Neuronal stem cell (in vitro differentiated cells): ENCODE data around the gene MAD1L1.

ENCODE experiments used
- DNase-seq: peaks from one replicate; pipeline ENCODE4 v3.0.0-alpha.2; 2013; ENCODE audit warnings: low spot score
- H2AFZ ChIP-seq: one replicate; pipeline ENCODE4 v1.6.1; 2013; ENCODE audit warnings: mild to moderate bottlenecking, low read length, inconsistent platforms
- H2AK5ac ChIP-seq: 2 replicates; pipeline ENCODE4 v1.6.1; 2013; ENCODE audit warnings: low read depth, mild to moderate bottlenecking, inconsistent platforms, low read length, moderate library complexity, mixed read lengths
- H2BK120ac ChIP-seq: 2 replicates; pipeline ENCODE4 v1.6.1; 2013; ENCODE audit warnings: low read depth, mild to moderate bottlenecking, inconsistent platforms, low read length, moderate library complexity, mixed read lengths
- H2BK12ac ChIP-seq: one replicate; pipeline ENCODE4 v1.6.1; 2013; ENCODE audit warnings: low read length, inconsistent platforms
- H2BK15ac ChIP-seq: 2 replicates; pipeline ENCODE4 v1.6.1; 2013; ENCODE audit warnings: mild to moderate bottlenecking, low read length, inconsistent platforms, mixed read lengths
- H2BK5ac ChIP-seq: one replicate; pipeline ENCODE4 v1.6.1; 2013; ENCODE audit warnings: inconsistent platforms, mild to moderate bottlenecking, low read length, moderate library complexity
- H3K14ac ChIP-seq: one replicate; pipeline ENCODE4 v1.6.1; 2013; ENCODE audit warnings: low read length, inconsistent platforms
- H3K18ac ChIP-seq: 2 replicates; pipeline ENCODE4 v1.6.1; 2013; ENCODE audit warnings: low read length, inconsistent platforms
- H3K23ac ChIP-seq: 2 replicates; pipeline ENCODE4 v1.6.1; 2013; ENCODE audit warnings: low read depth, mild to moderate bottlenecking, mixed read lengths, low read length, inconsistent platforms; ENCODE audit not compliant: poor library complexity
- H3K27ac ChIP-seq: replicated peaks from 3 replicates; pipeline ENCODE4 v1.5.1; 2013; ENCODE audit warnings: low read length, inconsistent platforms
- H3K27me3 ChIP-seq, 3 experiments: 2 replicates each; pipeline ENCODE4 v1.6.1; 2013; ENCODE audit warnings: low read length in 3 of 3, mild to moderate bottlenecking in 2 of 3, inconsistent platforms in 1 of 3, low read depth in 1 of 3, mixed read lengths in 1 of 3, moderate library complexity in 1 of 3; ENCODE audit not compliant: control insufficient read depth in 3 of 3, insufficient read depth in 3 of 3
- H3K36me3 ChIP-seq, 2 donors: replicated peaks in 1 of 2; 2 replicates each; pipeline ENCODE4 v1.6.1; 2013; ENCODE audit warnings: low read length in 2 of 2; ENCODE audit not compliant: control insufficient read depth in 2 of 2, insufficient read depth in 2 of 2
- H3K4ac ChIP-seq: 2 replicates; pipeline ENCODE4 v1.6.1; 2013; ENCODE audit warnings: inconsistent platforms, mild to moderate bottlenecking, low read length, moderate library complexity
- H3K4me1 ChIP-seq, 2 donors: 1 replicate in 1 of 2; 2 replicates in 1 of 2; pipeline ENCODE4 v1.6.1; 2013; ENCODE audit warnings: low read length in 2 of 2, low read depth in 1 of 2; ENCODE audit not compliant: control insufficient read depth in 2 of 2, insufficient read depth in 1 of 2
- H3K4me2 ChIP-seq: one replicate; pipeline ENCODE4 v1.6.1; 2013; ENCODE audit warnings: mild to moderate bottlenecking, low read length, inconsistent platforms; ENCODE audit not compliant: insufficient read depth, poor library complexity, severe bottlenecking
- H3K4me3 ChIP-seq, 2 donors: 2 replicates each; pipeline ENCODE4 v1.5.1; 2013; ENCODE audit warnings: low read length in 2 of 2, mild to moderate bottlenecking in 2 of 2, inconsistent platforms in 1 of 2, moderate library complexity in 1 of 2
- H3K79me1 ChIP-seq: one replicate; pipeline ENCODE4 v1.6.1; 2013; ENCODE audit warnings: low read depth, mild to moderate bottlenecking, inconsistent platforms, low read length, moderate library complexity
- H3K9ac ChIP-seq: one replicate; pipeline ENCODE4 v1.6.1; 2013; ENCODE audit warnings: mild to moderate bottlenecking, low read depth, low read length, inconsistent platforms; ENCODE audit not compliant: poor library complexity
- H3K9me3 ChIP-seq, 2 donors: replicated peaks in 1 of 2; 2 replicates each; pipeline versions ENCODE3 to v1.6.1; 2013; ENCODE audit warnings: low read length in 2 of 2, mild to moderate bottlenecking in 2 of 2, inconsistent platforms in 1 of 2, low read depth in 1 of 2, mixed read lengths in 1 of 2, moderate library complexity in 1 of 2; ENCODE audit not compliant: control insufficient read depth in 2 of 2, insufficient read depth in 1 of 2
- H4K8ac ChIP-seq: one replicate; pipeline ENCODE4 v1.6.1; 2013; ENCODE audit warnings: low read depth, mild to moderate bottlenecking, inconsistent platforms, low read length, moderate library complexity
- H4K91ac ChIP-seq: one replicate; pipeline ENCODE4 v1.6.1; 2013; ENCODE audit warnings: low read length, low read depth, mild to moderate bottlenecking, inconsistent platforms; ENCODE audit not compliant: poor library complexity
- WGBS, 2 donors: extraction: QIAGEN DNeasy Blood & Tissue Kit; methylation state at CpG; one replicate each; pipeline ENCODE4 v1.1.7; 2013; ENCODE audit warnings: missing lambda C conversion rate in 2 of 2, mixed read lengths in 1 of 2; ENCODE audit not compliant: insufficient read length in 2 of 2, insufficient replicate concordance in 1 of 2; ENCODE audit errors: extremely low coverage in 2 of 2; 5-methylcytosine and 5-hydroxymethylcytosine counted together

MAD1L1 gene

GRCh38 chr7:1934017-1934416, 298.7 kb downstream of the MAD1L1 start:
- no peak overlapping the region for H3K4me3 ChIP-seq
- H2AK5ac ChIP-seq = no peak overlapping the region
- no peak for DNase-seq
- H2BK120ac ChIP-seq = no peak overlapping the region
- no peak overlapping the region for H2BK15ac ChIP-seq
- H3K9me3 ChIP-seq = peaks cover 9 to 11% of the 10 kb centered on the region in 2 donors
- H2BK5ac ChIP-seq = no peak overlapping the region
- H3K36me3 ChIP-seq = peaks cover 4 to 8% of the 10 kb centered on the region in 2 donors
- no peak overlapping the region for H3K4ac ChIP-seq
- H4K8ac ChIP-seq = no peak overlapping the region
- no peak overlapping the region for H2BK12ac ChIP-seq
- no peaks in the 10 kb centered on the region for H3K4me1 ChIP-seq
- H3K27ac ChIP-seq = no peak overlapping the region
- no peak overlapping the region for H3K4me2 ChIP-seq
- no peaks in the 10 kb centered on the region for H3K27me3 ChIP-seq
- H3K18ac ChIP-seq = no peak overlapping the region
- no peak overlapping the region for H4K91ac ChIP-seq
- peaks cover 14% of the 10 kb centered on the region for H3K79me1 ChIP-seq
- no peak overlapping the region for H3K14ac ChIP-seq
- peak overlapping the region; percentile 10 for H3K23ac ChIP-seq
- H3K9ac ChIP-seq = no peak overlapping the region
- no peak overlapping the region for H2AFZ ChIP-seq
- no CpG with 5 or more reads among the region's 20 CpGs for WGBS, 2 donors

GRCh38 chr7:1933066-1933750, 299.5 kb downstream of the MAD1L1 start:
- no peak overlapping the region for H3K4me2 ChIP-seq
- no peak overlapping the region for H3K18ac ChIP-seq
- no peak overlapping the region for H2BK15ac ChIP-seq
- no peaks in the 10 kb centered on the region for H3K27me3 ChIP-seq
- no peak overlapping the region for H2BK5ac ChIP-seq
- no peak overlapping the region for H2BK12ac ChIP-seq
- no peak overlapping the region for H2AFZ ChIP-seq
- WGBS, 2 donors = no CpG with 5 or more reads among the region's 27 CpGs
- H3K27ac ChIP-seq = no peak overlapping the region
- peaks cover 4 to 8% of the 10 kb centered on the region in 2 donors for H3K36me3 ChIP-seq
- no peak for DNase-seq
- H3K4me3 ChIP-seq = no peak overlapping the region
- no peaks in the 10 kb centered on the region for H3K4me1 ChIP-seq
- H3K23ac ChIP-seq = peak overlapping the region; percentile 43
- H3K4ac ChIP-seq = no peak overlapping the region
- H3K9ac ChIP-seq = no peak overlapping the region
- H2BK120ac ChIP-seq = no peak overlapping the region
- H3K9me3 ChIP-seq = peaks cover 8 to 9% of the 10 kb centered on the region in 2 donors
- no peak overlapping the region for H4K91ac ChIP-seq
- H2AK5ac ChIP-seq = no peak overlapping the region
- H3K79me1 ChIP-seq = peaks cover 14% of the 10 kb centered on the region
- H3K14ac ChIP-seq = peak overlapping the region; percentile 82
- no peak overlapping the region for H4K8ac ChIP-seq

GRCh38 chr7:1931951-1932270, 300.8 kb downstream of the MAD1L1 start:
- no peak overlapping the region for H2BK12ac ChIP-seq
- no peak overlapping the region for H2AK5ac ChIP-seq
- no CpG with 5 or more reads among the region's 9 CpGs for WGBS, 2 donors
- H3K27me3 ChIP-seq = no peaks in the 10 kb centered on the region
- H3K4me3 ChIP-seq = no peak overlapping the region
- H3K4me2 ChIP-seq = no peak overlapping the region
- no peak overlapping the region for H3K23ac ChIP-seq
- no peak overlapping the region for H3K27ac ChIP-seq
- H3K4me1 ChIP-seq = no peaks in the 10 kb centered on the region
- H4K91ac ChIP-seq = no peak overlapping the region
- H2BK5ac ChIP-seq = peak overlapping the region; percentile 68
- no peak for DNase-seq
- H2BK15ac ChIP-seq = no peak overlapping the region
- H3K14ac ChIP-seq = no peak overlapping the region
- no peak overlapping the region for H2BK120ac ChIP-seq
- peaks cover 4 to 8% of the 10 kb centered on the region in 2 donors for H3K36me3 ChIP-seq
- no peak overlapping the region for H2AFZ ChIP-seq
- H3K79me1 ChIP-seq = peaks cover 10% of the 10 kb centered on the region
- H4K8ac ChIP-seq = no peak overlapping the region
- H3K18ac ChIP-seq = no peak overlapping the region
- no peak overlapping the region for H3K4ac ChIP-seq
- peaks cover 2 to 7% of the 10 kb centered on the region in 2 donors for H3K9me3 ChIP-seq
- H3K9ac ChIP-seq = no peak overlapping the region

DNA sequence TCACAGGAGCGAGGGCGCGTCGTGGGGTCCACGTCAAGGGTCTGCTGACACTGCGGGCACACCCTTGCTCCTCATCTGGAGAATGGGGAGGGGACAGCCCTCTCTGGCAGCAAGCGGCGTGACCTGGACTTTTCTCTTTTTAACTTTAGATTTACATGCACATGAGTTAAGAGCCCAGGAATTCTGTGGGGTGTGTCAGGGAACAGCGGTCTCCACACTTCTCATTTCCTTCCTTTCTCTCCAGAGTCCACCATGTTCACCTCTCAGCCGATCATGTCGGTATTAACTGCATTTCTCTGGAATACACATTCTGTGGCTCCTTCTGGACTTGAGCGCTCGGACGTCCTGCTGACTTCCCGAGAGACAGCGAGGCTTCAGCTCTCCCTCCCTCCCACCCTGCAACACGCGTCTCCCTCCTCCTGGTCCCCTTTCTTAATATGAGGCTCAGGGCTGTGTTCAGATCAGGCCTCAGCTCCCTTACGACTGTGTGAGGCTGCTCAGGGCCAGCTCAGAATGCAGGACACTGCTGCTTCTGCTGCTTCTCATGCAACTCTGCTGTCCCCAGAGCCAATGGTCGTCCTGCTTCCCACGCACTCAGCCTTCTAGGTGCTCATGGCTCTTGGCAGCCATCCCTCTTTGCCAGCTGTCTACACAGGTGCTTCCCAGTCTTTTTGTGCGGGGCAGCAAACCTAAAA, 301.3 kb downstream of the MAD1L1 start:
- Histone ChIP-seq H2AFZ (no peak overlapping the region), H2BK120ac (no peak overlapping the region), H3K4me3 (no peak overlapping the region), H2AK5ac (no peak overlapping the region), H2BK12ac (no peak overlapping the region), H4K8ac (no peak overlapping the region), H3K18ac (no peak overlapping the region), H2BK15ac (no peak overlapping the region), H3K23ac (no peak overlapping the region), H3K4me1 (no peaks in the 10 kb centered on the region), H3K27me3 (no peaks in the 10 kb centered on the region), H2BK5ac (no peak overlapping the region), H3K4ac (no peak overlapping the region), H3K9me3 (peaks cover 0 to 7% of the 10 kb centered on the region in 2 donors), H3K27ac (no peak overlapping the region), H3K14ac (no peak overlapping the region), H3K79me1 (peaks cover 7% of the 10 kb centered on the region), H3K9ac (no peak overlapping the region), H4K91ac (no peak overlapping the region), H3K36me3 (peaks cover 2 to 8% of the 10 kb centered on the region in 2 donors), H3K4me2 (no peak overlapping the region)
- DNase-seq = no peak
- WGBS, 2 donors = no CpG with 5 or more reads among the region's 22 CpGs
